SK-N-SH (cell line): ENCODE results near the gene PHACTR3. TPM values are rescaled to one million over a fixed set of nuclear protein-coding genes. Genes with fewer than 3 reads are reported as not detected.
"Not testable (repeated sequence)": the region's sequence is repeated elsewhere in the genome, so short reads cannot be mapped to it uniquely, and the experiment has no call there.

Experiments
- CTCF ChIA-PET: fragments of 300-600, 350-600 bp; formaldehyde crosslinking; extraction: SDS; loops from one replicate; lab custom pipeline; 2021; lab: Yijun Ruan, JAX
- POLR2A ChIA-PET: fragments of 350-600 bp; sonication (Branson Sonifier 250); formaldehyde crosslinking; extraction: SDS; loops from one replicate; lab custom pipeline; 2020; ENCODE audit warnings: antibody characterized with exemption, inconsistent platforms; lab: Yijun Ruan, JAX
- DNase-seq: peaks from one replicate; pipeline ENCODE4 v3.0.0; 2012
- H2AFZ ChIP-seq: fragments of 200-600 bp; sonication (generic); 2 replicates; pipeline ENCODE4 v1.8.1; 2016; ENCODE audit warnings: antibody characterized with exemption, mild to moderate bottlenecking, low read depth
- H3F3A ChIP-seq: fragments of 200-600 bp; sonication (generic); replicated peaks from 2 replicates; pipeline ENCODE3; 2016; ENCODE audit warnings: antibody characterized with exemption, mild to moderate bottlenecking; ENCODE audit not compliant: insufficient read depth
- H3K27ac ChIP-seq, 2 experiments: fragments of 200-500 bp in 1 of 2; fragments of 200-600 bp in 1 of 2; sonication (Bioruptor generic) in 1 of 2; sonication (generic), shearing (Covaris generic) in 1 of 2; 2 replicates each; pipeline versions ENCODE4 v1.5.1 to v1.6.1; 2014 to 2016; ENCODE audit warnings: low read depth in 2 of 2, inconsistent platforms in 1 of 2, low read length in 1 of 2, mild to moderate bottlenecking in 1 of 2, mixed read lengths in 1 of 2
- H3K27me3 ChIP-seq: fragments of 200-600 bp; sonication (generic), shearing (Covaris generic); 2 replicates; pipeline ENCODE4 v1.6.1; 2016; ENCODE audit warnings: mixed run types; ENCODE audit not compliant: insufficient read depth
- H3K36me3 ChIP-seq, 2 experiments: fragments of 200-500 bp in 1 of 2; fragments of 200-600 bp in 1 of 2; sonication (Bioruptor generic) in 1 of 2; sonication (generic) in 1 of 2; replicated peaks in 1 of 2; 2 replicates each; pipeline versions ENCODE3 to v1.5.1; 2014 to 2016; ENCODE audit warnings: low read length in 1 of 2, mild to moderate bottlenecking in 1 of 2; ENCODE audit not compliant: insufficient read depth in 2 of 2, control insufficient read depth in 1 of 2
- H3K4me1 ChIP-seq, 2 experiments: fragments of 200-500 bp in 1 of 2; fragments of 200-600 bp in 1 of 2; sonication (Bioruptor generic) in 1 of 2; sonication (generic), shearing (Covaris generic) in 1 of 2; 2 replicates each; pipeline versions ENCODE4 v1.5.1 to v1.6.1; 2014 to 2016; ENCODE audit warnings: low read depth in 1 of 2, low read length in 1 of 2, mixed run types in 1 of 2; ENCODE audit not compliant: insufficient read depth in 2 of 2, control insufficient read depth in 1 of 2
- H3K4me2 ChIP-seq: fragments of 200-600 bp; sonication (generic), shearing (Covaris generic); 2 replicates; pipeline ENCODE4 v1.6.1; 2017; ENCODE audit warnings: mixed run types
- H3K4me3 ChIP-seq, 2 experiments: fragments of 200-500 bp in 1 of 2; fragments of 200-600 bp in 1 of 2; sonication (Bioruptor generic) in 1 of 2; sonication (generic), shearing (Covaris generic) in 1 of 2; 2 replicates each; pipeline versions ENCODE4 v1.5.1 to v1.8.1; 2014 to 2016; ENCODE audit warnings: low read depth in 2 of 2, inconsistent platforms in 1 of 2, low read length in 1 of 2, mild to moderate bottlenecking in 1 of 2, mixed read lengths in 1 of 2, moderate library complexity in 1 of 2
- H3K79me2 ChIP-seq: fragments of 200-600 bp; sonication (generic); 2 replicates; pipeline ENCODE4 v1.8.1; 2017; ENCODE audit warnings: mild to moderate bottlenecking; ENCODE audit not compliant: insufficient read depth
- H3K9ac ChIP-seq: fragments of 200-600 bp; sonication (generic); 2 replicates; pipeline ENCODE4 v1.6.1; 2017; ENCODE audit warnings: mixed run types
- H3K9me2 ChIP-seq: fragments of 200-600 bp; sonication (generic); 2 replicates; pipeline ENCODE4 v1.6.1; 2017; ENCODE audit warnings: mixed run types
- H3K9me3 ChIP-seq: fragments of 200-600 bp; sonication (generic); 2 replicates; pipeline ENCODE4 v1.6.1; 2017; ENCODE audit warnings: mixed run types, mild to moderate bottlenecking, moderate library complexity
- H4K20me1 ChIP-seq: fragments of 200-600 bp; sonication (generic); 2 replicates; pipeline ENCODE4 v1.6.1; 2017; ENCODE audit warnings: mild to moderate bottlenecking, mixed run types; ENCODE audit not compliant: insufficient read depth
- CHD2 ChIP-seq: fragments of 150-350 bp; IDR thresholded peaks from 2 replicates; pipeline ENCODE4 v1.6.1; 2018; ENCODE audit warnings: low read length; ENCODE audit not compliant: partially characterized antibody
- CTCF ChIP-seq: fragments of 200-600 bp; sonication (generic); IDR thresholded peaks from 2 replicates; pipeline ENCODE4 v1.6.1; 2017; ENCODE audit warnings: antibody characterized with exemption, mild to moderate bottlenecking, moderate library complexity
- ELF1 ChIP-seq: IDR thresholded peaks from 2 replicates; pipeline ENCODE4 v1.4.0; 2012
- EP300 ChIP-seq, 2 experiments: IDR thresholded peaks; 2 replicates each; pipeline versions ENCODE4 v1.4.0 to v1.6.1; 2012; ENCODE audit warnings: borderline replicate concordance in 1 of 2, low read depth in 1 of 2, low read length in 1 of 2
- EZH2phosphoT487 ChIP-seq: fragments of 200-600 bp; sonication (generic); IDR thresholded peaks from 2 replicates; pipeline ENCODE4 v1.6.1; 2017; ENCODE audit warnings: low read depth, mixed run types, mild to moderate bottlenecking, antibody characterized with exemption, moderate library complexity, borderline replicate concordance
- FOXJ3 ChIP-seq: sonication (generic); formaldehyde crosslinking; IDR thresholded peaks from 2 replicates; pipeline ENCODE4 v1.5.1; 2020; ENCODE audit warnings: mild to moderate bottlenecking, missing genetic modification reagents
- GATA2 ChIP-seq: sonication (generic); formaldehyde crosslinking; IDR thresholded peaks from 2 replicates; pipeline ENCODE4 v1.5.0; 2020; ENCODE audit warnings: mild to moderate bottlenecking, missing genetic modification reagents
- MXI1 ChIP-seq: IDR thresholded peaks from 2 replicates; pipeline ENCODE4 v1.6.1; 2012; ENCODE audit warnings: mild to moderate bottlenecking, low read depth, low read length, improper control_type of control experiment
- RAD21 ChIP-seq: IDR thresholded peaks from 2 replicates; pipeline ENCODE4 v1.6.1; 2012; ENCODE audit warnings: mild to moderate bottlenecking, low read length
- RFX5 ChIP-seq: IDR thresholded peaks from 2 replicates; pipeline ENCODE4 v1.6.1; 2012; ENCODE audit warnings: mild to moderate bottlenecking, improper control_type of control experiment, low read length
- SIN3A ChIP-seq: IDR thresholded peaks from 2 replicates; pipeline ENCODE4 v1.6.1; 2012; ENCODE audit warnings: low read depth, mild to moderate bottlenecking, low read length, moderate library complexity, borderline replicate concordance
- TCF12 ChIP-seq: IDR thresholded peaks from 2 replicates; pipeline ENCODE4 v1.4.0; 2012
- TEAD4 ChIP-seq: IDR thresholded peaks from 2 replicates; pipeline ENCODE4 v1.4.0; 2012; ENCODE audit warnings: mild to moderate bottlenecking, borderline replicate concordance; ENCODE audit not compliant: insufficient read depth
- USF2 ChIP-seq: fragments of 150-350 bp; IDR thresholded peaks from 2 replicates; pipeline ENCODE4 v1.6.1; 2017; ENCODE audit warnings: antibody characterized with exemption, low read length, low read depth, borderline replicate concordance
- YY1 ChIP-seq: IDR thresholded peaks from 2 replicates; pipeline ENCODE4 v1.4.0; 2012; ENCODE audit warnings: low read depth, mild to moderate bottlenecking
- whole genome bisulfite sequencing: methylation state at CpG from one replicate; pipeline ENCODE4 v1.1.6; 2017; ENCODE audit warnings: low lambda C conversion rate; 5-methylcytosine and 5-hydroxymethylcytosine counted together
- polyA plus RNA-seq, 3 experiments: library from polyadenylated mRNA; depleted of rRNA; stranded (reverse); fragments of >200 nt; gene quantifications; 2 replicates each; pipeline ENCODE4 v1.2.3, GENCODE V29; 2012

PHACTR3 gene
- polyA plus RNA-seq, 1 of the 3 experiments (the other 2 are of a cell fraction): 0.10 TPM

GRCh38 chr20:59888050-59888449 is 283.7 kb downstream of the PHACTR3 start:
- Histone ChIP-seq H3K4me1 (no peaks in the 10 kb centered on the region), H4K20me1 (no peaks in the 10 kb centered on the region), H3K27me3 (no peaks in the 10 kb centered on the region), H3K9ac (no peak overlapping the region), H2AFZ (no peak overlapping the region), H3K9me3 (no peaks in the 10 kb centered on the region), H3K79me2 (no peaks in the 10 kb centered on the region), H3K4me2 (no peak overlapping the region), H3F3A (no peaks in the 10 kb centered on the region), H3K36me3 (peaks cover 3 to 4% of the 10 kb centered on the region in 2 experiments), H3K9me2 (no peaks in the 10 kb centered on the region), H3K27ac (no peak overlapping the region), H3K4me3 (no peak overlapping the region)
- DNase-seq: no peak
- ChIA-PET POLR2A (no interaction called here), CTCF (no interaction called here)
- TF ChIP-seq USF2 (no peak), YY1 (no peak), ELF1 (no peak), FOXJ3 (CRISPR knock-in tag) (no peak)
- 84% methylated on average over 1 of the region's 1 CpG for WGBS

GRCh38 chr20:59890035-59890434 is 285.7 kb downstream of the PHACTR3 start:
- H3K9ac ChIP-seq, H3K4me3 ChIP-seq, H3K9me3 ChIP-seq, H3K4me2 ChIP-seq, H3K27me3 ChIP-seq, H3F3A ChIP-seq, H2AFZ ChIP-seq, H3K36me3 ChIP-seq, H4K20me1 ChIP-seq, H3K79me2 ChIP-seq, DNase-seq, POLR2A ChIA-PET, CTCF ChIA-PET, H3K9me2 ChIP-seq, H3K27ac ChIP-seq, H3K4me1 ChIP-seq: not testable (repeated sequence)
- WGBS: 48% methylated on average over 2 of the region's 2 CpGs

GRCh38 chr20:59891581-59891980 is 287.2 kb downstream of the PHACTR3 start:
- Histone ChIP-seq H3K9me3 (no peaks in the 10 kb centered on the region), H3K4me3 (no peak overlapping the region), H4K20me1 (no peaks in the 10 kb centered on the region), H3K36me3 (peaks cover 2 to 8% of the 10 kb centered on the region in 2 experiments), H3K79me2 (no peaks in the 10 kb centered on the region), H3K27ac (no peak overlapping the region), H3K4me1 (no peaks in the 10 kb centered on the region), H3K9ac (no peak overlapping the region), H3K27me3 (no peaks in the 10 kb centered on the region), H3F3A (peaks cover 3% of the 10 kb centered on the region), H2AFZ (no peak overlapping the region), H3K4me2 (no peak overlapping the region), H3K9me2 (no peaks in the 10 kb centered on the region)
- CTCF ChIA-PET: interaction anchor here (0.6 to 1.5 kb wide), 3 partner anchors 42 to 320 kb away, joined by 3 to 4 read pairs (median 3); partner anchors contain the start of gene SYCP2
- 79% methylated on average over 1 of the region's 1 CpG for WGBS
- no peak for TF ChIP-seq SIN3A
- no peak for TF ChIP-seq YY1
- TF ChIP-seq EZH2phosphoT487: no peak
- no peak for TF ChIP-seq MXI1
- TF ChIP-seq CHD2: no peak
- no peak for TF ChIP-seq EP300 (IDR thresholded peaks at IDR 0.05; ENCODE audit: borderline replicate concordance in 1 of 2, low read depth in 1 of 2, low read length in 1 of 2)
- TF ChIP-seq CTCF: no peak
- TF ChIP-seq GATA2 (CRISPR knock-in tag): no peak
- TF ChIP-seq TEAD4: no peak
- no peak for TF ChIP-seq RFX5
- TF ChIP-seq RAD21: no peak
- TF ChIP-seq TCF12: no peak
- POLR2A ChIA-PET: no interaction called here
- no peak for DNase-seq
